GM18505 (cell line): ENCODE measurements around the gene ZNF264.
"Not testable (repeated sequence)": the region's sequence is repeated elsewhere in the genome, so short reads cannot be mapped to it uniquely, and the experiment has no call there.

Experiments used
- ATAC-seq: cut with Tn5 transposase; IDR thresholded peaks from one replicate; pipeline ENCODE4 v1.9.1; 2021; ENCODE audit not compliant: unreplicated experiment
- POLR2A ChIP-seq: IDR thresholded peaks from 4 replicates; pipeline ENCODE4 v1.6.1; 2011; ENCODE audit warnings: borderline replicate concordance; ENCODE audit not compliant: insufficient read depth, insufficient read length; ENCODE audit errors: extremely low read depth

ZNF264 gene

GRCh38 chr19:57191141-57192076 lies at the start of gene ZNF264:
Gene ZNF264, plus strand, starts transcription at chr19:57191500. Its CDS starts 414 bp downstream, at chr19:57191914.
- peak; percentile 94 for ATAC-seq
- peak; percentile 86 for TF ChIP-seq POLR2A

DNA sequence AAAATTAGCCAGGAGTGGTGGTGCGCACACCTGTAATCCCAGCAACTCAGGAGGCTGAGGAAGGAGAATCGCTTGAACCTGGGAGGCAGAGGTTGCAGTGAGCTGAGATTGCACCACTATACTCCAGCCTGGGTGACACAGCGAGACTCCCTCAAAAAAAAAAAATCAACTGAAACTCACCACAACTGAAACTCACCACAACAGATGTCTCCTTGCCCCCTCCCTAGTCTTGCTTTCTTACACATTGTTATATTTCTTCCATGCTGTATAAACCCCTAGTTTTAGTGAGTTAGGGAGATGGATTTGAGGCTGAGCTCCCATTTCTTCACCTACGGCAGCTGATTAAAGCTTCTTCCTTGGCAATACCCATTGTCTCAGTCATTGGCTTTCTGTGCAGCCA lies 49.6 kb upstream of the ZNF264 start:
- no peak for TF ChIP-seq POLR2A
- ATAC-seq, result no peak

DNA sequence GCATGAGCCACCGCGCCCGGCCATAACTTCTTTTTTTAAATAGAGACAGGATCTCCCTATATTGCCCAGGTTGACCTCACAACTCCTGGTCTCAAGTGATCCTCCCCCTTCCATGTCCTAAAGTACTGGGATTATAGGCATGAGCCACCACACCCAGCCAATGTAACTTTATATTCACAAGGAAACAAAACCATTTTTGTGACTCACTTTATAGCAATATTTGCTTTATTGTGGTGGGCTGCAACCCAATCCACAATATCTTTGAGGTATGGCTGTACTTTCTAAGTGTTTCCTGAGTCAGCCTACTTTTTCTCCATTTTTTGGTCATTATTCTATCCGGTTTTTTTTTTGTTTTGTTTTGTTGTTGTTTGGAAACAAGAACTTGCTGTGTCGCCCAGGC lies 38.4 kb upstream of the ZNF264 start:
- no peak for TF ChIP-seq POLR2A

DNA sequence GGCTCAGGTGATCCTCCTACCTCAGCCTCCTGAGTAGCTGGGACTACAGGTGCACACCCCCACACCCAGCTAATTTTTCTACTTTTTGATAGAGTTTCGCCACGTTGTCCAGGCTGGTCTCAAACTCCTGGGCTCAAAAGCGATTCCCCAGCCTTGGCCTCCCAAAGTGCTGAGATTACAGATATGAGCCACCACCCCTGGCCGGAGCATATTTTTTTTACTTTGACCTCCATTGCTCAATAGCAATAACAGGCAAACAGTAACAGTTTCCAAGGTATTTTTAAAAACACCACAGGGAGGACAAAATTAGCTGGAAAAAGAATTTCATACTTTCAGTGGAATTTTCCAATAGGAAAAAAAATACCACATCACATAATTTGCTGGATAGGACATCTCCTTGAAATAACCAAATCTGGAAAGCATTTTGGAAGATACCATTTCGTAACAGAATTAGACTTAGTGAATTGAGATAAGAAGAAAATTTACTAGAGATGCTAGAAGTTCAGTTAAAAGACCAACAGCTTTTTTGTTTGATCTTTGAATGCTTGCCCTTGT lies 29.2 kb upstream of the ZNF264 start:
- no peak for ATAC-seq

More for the DNA sequence above, 38.4 kb upstream of the ZNF264 start:
- no peak for ATAC-seq

DNA sequence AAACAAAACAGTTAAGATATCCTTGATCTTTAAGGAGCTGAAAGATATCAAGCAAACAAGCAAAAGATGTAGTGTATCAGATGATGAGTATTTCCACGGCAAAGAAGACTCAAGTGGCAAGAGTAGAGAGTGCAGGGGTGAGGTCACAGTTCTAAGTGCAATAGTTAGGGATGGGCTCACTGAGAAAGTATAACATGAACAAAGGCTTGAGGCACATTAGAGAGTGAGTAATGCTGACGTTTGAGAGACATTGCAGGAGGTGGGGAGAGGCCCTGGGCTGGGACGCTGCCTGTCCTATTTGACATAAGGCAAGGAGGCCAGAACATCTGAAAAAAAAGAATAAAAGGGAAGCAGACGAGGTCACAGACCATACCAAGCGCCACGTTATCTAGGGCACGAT lies 25.5 kb upstream of the ZNF264 start:
- no peak for TF ChIP-seq POLR2A
- ATAC-seq, result no peak

More for the DNA sequence above, 29.2 kb upstream of the ZNF264 start:
- no peak for TF ChIP-seq POLR2A

GRCh38 chr19:57167385-57167784 lies 23.9 kb upstream of the ZNF264 start, which contains the start of gene DUXA:
Gene DUXA, minus strand, starts transcription at chr19:57167485. Its CDS starts 42 bp downstream, at chr19:57167443.
- ATAC-seq, result no peak
- no peak for TF ChIP-seq POLR2A

GRCh38 chr19:57171551-57172081 lies 19.7 kb upstream of the ZNF264 start:
- TF ChIP-seq POLR2A, result no peak
- ATAC-seq, result no peak

- ATAC-seq, result no peak
- no peak for TF ChIP-seq POLR2A
Observed at GRCh38 chr19:57190301-57190700, 999 bp upstream of the ZNF264 start.

GRCh38 chr19:57192077-57192420 lies 749 bp downstream of the ZNF264 start:
- no peak for ATAC-seq
- no peak for TF ChIP-seq POLR2A

- no peak for ATAC-seq
- no peak for TF ChIP-seq POLR2A
Observed at GRCh38 chr19:57192993-57193392, 1.7 kb downstream of the ZNF264 start.

- not testable (repeated sequence) for ATAC-seq
Observed at GRCh38 chr19:57197874-57198273, 6.6 kb downstream of the ZNF264 start.

GRCh38 chr19:57202160-57202559 lies 10.9 kb downstream of the ZNF264 start:
- TF ChIP-seq POLR2A, result no peak
- ATAC-seq, result no peak

DNA sequence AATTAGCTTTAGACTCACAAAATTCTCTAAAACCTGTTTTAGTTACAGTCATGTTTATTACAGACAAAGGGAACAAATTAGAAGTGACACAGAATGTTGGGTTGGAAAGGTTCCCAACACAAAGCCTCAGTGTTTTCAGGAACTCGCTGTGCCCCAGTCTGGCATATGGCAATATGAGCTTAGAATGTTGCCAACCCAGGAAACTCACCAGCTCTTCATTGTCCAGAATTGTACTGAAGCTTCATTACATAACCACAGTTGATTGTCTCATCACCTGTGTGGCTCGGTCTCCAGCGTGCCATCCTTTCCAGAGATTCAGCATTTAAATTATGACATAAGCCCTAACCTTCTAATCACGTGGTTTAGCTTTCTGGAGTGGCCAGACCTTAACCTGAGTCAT lies 19.1 kb downstream of the ZNF264 start:
- no peak for TF ChIP-seq POLR2A
- ATAC-seq, result no peak

DNA sequence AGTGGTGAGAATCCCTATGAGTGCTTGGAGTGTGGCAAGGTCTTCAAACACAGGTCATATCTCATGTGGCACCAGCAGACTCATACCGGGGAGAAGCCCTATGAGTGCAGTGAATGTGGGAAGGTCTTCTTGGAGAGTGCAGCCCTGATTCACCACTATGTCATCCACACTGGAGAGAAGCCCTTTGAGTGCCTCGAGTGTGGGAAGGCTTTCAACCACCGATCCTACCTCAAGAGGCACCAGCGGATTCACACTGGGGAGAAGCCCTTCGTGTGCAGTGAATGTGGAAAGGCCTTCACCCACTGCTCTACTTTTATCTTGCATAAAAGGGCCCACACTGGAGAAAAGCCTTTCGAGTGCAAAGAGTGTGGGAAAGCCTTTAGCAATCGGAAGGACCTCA lies 20.8 kb downstream of the ZNF264 start:
- TF ChIP-seq POLR2A, result no peak
- ATAC-seq, result no peak
